Stimulated activated CD8-positive, alpha-beta memory T cell treated with anti-CD3 and anti-CD28 coated beads, Interleukin-7, amount 100 ng/mL, for 1 hour (primary cell): ENCODE results near the gene PHEX.
A peak's percentile ranks its signal among the peaks of the same experiment; 100 is the strongest.

Experiments used
- DNase-seq, 2 donors: peaks; one replicate each; pipeline ENCODE4 v3.0.0-alpha.2; 2020; ENCODE audit warnings: low read depth in 2 of 2

Gene PHEX

DNA sequence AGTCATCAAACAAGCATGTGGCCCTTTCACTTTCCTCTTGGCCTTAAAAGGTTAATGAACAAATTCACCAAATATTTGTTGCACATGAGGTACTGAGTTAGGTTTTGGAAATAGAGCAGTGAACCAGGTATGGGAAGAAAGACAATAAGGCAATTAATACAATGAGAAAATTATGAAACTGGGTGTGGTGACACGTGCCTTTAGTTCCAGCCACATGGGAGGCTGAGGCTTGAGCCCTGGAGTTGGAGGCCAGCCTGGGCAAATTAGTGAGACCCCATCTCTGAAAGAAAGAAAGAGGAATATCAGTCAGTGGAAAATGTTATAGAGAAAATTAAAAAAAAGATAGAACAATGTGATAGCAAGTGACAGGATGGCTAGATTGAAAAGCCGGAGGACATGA lies 8.1 kb downstream of the PHEX start:
- DNase-seq, result no peak

DNA sequence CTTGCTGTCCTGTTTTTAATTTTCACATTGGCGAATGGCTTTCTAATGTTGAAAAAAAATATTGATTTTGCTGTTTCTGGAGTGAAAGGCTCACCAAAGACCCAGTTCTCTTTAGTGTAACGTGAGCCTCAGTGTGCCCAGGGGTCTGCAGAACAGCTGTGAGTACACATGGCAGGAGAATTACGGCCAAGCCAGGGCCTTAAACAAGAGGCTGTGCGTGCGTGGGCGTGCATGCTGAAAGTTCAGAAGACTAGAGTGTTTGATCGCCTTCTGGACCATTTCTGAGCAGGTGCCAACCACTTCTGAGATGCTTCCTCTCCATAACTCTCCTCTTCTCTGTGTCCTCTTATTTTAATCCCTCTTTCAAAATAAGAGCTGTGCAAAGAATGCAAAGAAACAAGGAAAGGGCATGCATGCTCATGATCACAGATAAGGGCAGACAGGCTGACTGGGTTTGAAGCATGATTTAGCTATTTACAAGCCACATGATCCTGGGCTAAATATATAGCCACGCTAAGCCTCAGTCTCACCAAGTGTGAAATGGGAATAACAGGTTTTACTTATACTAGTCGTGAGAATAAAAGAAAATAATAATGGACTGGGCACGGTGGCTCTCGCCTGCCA lies 9.9 kb downstream of the PHEX start:
- DNase-seq, result no peak

DNA sequence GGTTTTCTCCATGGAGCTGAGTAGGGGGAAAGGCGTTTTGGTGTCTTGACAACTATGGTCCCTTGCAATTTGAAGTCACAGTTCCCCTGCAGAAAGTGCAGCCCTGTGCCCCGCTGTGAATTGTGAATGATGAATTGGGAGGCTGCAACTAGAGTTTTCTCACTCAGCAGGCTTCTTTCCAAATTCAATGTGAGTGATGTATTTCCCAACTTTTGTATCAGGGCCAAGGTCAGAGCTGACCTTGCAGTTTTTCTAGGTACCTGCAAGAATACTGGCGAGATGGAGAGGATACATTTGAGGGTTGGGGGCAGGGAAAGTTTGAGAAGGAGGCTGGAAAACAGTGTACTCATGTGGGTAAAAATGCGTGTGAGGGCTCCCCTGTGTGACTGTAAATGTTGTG lies 11.7 kb downstream of the PHEX start:
- DNase-seq, result no peak

DNA sequence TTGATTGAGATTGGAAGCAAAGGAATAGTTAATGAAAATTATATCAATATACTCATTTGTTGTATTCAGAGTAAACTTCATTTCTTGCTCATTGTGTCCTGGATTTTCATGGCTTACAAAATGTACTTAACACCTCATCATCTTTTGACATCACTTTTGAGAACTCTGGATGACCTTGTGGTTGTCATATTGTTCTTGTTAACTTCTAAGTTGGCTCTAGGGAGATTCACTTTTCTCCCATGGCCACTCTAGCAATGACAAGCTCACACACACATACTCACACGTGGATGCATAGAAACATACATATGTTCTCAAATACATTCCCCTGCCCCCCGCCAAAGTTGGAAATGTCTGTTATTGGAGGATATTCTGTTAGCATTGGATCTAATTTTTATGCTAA lies 15.3 kb downstream of the PHEX start:
- DNase-seq, result no peak

DNA sequence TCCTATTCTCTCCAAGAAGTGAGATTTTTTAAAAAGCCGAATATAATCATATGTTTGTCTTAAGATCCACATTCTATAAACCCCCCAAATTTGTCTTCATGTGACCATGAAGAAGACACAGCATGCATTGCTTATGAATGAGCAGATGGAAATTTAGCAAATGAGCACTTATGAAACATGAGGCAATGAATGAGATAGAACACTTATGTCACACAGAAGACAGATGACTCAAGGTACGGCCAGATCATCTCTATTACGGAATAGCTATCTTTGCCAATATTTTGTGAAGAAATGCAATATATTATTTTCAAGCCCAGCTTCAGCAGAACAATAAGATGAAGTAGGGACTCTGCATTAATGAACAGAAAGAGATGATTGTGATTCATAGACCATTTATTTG lies 21.4 kb downstream of the PHEX start:
- DNase-seq, result no peak

DNA sequence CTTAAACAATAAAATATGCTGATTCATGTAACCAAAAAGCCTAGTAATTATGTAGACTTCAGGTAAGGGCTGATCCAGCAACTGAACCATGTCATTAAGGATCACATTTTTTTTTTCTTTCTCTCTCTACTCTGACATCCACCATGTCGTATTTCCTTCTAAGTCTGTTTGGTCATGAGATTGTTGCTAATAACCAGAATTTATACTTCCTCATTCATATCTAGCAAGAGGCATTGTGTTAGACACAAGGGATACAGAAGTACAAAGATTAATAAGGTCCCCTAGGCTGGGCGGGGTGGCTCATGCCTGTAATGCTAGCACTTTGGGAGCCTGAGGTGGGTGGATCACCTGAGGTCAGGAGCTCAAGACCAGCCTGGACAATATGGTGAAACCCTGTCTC lies 24.1 kb downstream of the PHEX start:
- DNase-seq, result no peak

DNA sequence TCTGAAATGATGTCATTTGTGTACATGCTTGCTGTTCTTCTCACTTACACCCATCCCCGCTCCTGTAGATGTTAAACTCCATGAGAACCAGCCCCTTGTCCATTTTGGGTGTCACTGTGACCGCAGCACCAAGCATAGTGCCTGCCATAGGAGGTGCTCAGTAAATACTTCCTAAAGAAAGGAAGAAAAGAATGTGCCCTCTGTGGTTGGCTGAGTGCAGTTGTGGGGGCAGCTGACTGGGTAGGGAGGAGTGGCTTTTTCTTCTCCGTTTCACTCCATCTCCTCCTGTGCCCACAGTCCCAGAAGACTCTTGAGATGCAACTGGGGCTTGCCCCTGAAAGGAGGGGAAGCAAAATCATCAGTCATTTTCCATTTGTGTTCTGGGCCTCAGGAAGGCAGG lies 25.5 kb downstream of the PHEX start:
- DNase-seq, result no peak

DNA sequence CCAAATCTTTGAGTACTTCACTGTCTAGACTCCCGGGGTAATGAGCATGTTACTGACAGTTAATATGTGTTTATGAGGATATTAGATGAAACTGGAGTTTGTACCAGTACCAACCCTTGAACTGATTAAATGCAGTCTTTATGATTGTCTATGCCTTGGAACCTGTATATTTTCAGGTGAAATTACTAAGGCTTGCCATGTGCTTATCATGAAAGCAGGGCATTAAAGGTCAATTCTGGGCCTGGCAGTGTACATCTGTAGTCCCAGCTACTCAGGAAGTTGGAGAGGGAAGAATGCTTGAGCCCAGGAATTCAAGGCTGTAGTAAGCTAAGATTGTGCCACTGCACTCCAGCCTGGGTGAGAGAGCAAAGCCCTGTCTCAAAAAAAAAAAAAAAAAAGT lies 27.6 kb downstream of the PHEX start:
- DNase-seq, result no peak

DNA sequence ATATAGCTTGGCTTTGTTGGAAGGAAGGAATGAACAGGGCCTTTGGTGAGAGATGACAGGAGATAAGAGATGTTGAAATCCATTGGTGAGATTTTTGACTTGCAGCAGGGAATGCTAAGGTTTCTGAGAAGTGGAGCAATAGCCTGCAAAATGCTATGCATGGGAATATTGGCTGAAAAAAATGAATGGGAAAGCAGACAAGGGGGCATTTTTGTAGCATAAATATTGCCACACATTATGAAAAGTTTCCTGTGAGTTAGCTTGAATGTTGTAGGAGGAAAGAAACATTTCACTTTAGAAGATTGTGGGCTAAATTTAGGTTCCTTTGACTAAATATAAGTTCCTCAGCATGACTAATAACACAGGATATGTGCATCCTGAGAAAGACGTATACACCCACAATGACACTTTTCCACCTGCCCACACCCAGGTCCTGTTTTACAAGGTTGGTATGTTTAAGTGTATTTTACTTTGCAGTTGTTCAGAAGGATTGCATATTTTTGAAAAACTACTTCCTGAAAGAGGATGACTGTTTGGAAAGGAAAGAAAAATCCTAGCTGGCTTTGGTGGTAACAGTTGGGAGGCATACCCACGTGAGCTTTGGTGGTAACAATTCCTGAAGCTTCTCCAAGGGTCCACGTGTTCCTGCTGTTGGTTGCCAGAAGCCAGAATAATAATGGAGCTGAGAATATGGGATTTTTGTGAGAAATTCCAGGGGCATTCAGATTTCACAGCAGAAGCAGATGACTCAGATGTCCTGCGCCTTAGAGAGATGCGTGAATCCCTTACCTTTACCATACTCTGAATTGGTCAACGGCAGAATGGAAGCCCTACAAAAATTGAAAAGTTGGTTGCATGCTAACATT lies 28.5 kb downstream of the PHEX start:
- no peak for DNase-seq

DNA sequence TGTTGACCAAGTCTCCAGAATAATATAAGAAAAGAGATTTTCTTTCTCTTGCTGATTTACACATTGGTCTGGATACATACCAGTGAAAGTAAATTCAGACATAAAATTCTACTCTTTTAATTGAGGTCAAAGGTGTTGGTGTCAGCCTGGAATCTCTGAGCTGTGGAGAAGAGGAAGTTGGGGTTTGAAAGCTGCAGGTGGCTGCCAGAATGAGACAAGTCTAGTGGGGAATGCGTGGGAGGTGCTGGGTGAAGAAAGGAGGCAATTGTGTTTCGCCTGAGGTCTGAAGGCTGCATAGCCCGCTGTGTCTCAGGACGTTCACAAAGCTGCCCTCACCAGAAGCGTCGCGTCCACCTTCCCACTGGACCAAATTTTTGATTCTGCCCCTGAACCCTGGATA lies 31.2 kb downstream of the PHEX start:
- DNase-seq, result no peak

DNA sequence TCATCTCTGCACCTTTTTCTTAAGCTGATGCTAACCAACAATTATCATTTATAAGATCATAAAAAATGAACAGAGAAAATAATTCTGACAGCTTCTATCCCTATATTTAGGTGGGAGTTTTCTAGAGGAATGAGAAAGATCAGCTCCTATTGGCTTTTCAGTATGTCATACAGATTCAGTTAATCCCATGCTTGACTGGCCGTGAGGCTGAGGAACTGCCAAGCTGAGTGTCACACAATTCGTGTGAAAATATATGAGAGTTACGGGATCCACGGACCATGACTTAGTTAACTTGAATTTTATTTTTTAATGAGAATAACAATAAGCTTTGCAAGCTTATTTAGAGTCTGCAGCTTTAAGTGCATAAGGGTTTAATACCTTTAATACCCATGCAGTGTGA lies 37.5 kb downstream of the PHEX start:
- no peak for DNase-seq

DNA sequence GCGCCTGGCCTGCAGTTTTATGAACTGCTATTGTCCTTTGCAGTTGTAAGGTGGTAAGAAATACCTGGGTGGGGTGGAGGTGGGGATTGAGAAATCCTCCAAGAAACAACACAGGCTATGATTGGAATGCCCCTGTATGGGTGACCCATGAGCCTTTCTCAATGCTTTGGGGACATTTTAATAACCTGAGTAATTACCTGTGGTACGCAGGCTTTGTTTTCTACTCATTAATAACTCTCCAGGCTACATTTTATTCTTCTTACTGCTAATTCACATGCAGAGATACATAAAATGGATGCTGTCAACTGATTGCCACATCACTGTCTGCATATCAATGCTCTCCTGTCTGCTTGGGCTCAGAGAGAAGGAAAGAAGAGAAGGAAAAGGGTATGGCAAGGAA lies 41.8 kb downstream of the PHEX start:
- no peak for DNase-seq

DNA sequence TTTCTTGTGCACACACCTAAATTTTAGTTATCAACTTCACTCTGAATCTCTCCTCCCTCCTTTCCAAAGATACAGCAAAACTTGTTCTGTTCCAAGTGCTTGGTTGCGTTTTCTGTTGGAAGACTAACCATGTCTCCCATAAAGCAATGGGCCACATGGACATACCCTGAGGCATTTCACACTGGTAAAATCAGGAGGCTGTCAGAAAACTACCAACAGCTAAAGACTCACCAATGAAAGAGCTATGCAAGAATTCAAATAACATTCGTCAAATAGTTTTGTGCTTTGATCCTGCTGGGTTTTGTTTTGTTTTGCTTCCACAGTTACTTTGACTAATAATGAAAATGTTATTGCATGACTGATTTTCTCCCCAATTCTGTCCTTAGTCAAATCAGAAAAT lies 46.0 kb downstream of the PHEX start:
- no peak for DNase-seq

DNA sequence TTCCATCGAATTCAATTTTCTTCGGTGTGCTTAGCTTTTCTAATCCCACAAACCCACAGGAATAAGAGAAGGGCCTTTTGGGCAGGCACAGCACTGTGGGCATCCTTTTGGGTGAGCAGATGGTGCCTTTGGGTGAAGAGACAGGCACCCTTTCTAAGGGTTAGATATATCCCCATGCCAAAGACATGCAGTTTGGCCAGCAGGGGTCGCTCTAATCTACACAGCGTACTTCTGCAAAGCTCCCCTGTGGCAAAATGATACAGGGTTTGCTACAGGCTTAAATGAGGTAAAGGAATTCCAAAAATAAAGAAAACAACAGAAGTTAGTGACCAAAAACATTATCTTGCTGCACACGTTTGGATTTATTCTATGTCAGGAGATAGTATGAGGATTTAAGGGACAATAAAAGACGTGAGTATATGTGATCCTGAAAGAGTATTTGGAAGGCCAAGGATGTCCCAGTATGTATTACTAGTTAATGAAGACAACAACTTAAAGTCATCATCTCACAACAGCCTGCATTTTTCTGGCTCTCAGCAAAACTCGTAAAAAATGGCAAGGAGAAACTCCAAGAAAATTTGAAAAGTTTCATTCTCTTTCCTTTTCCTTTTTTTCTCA lies 49.5 kb downstream of the PHEX start:
- peak in 1 of 2 donors; percentile 23 for DNase-seq

DNA sequence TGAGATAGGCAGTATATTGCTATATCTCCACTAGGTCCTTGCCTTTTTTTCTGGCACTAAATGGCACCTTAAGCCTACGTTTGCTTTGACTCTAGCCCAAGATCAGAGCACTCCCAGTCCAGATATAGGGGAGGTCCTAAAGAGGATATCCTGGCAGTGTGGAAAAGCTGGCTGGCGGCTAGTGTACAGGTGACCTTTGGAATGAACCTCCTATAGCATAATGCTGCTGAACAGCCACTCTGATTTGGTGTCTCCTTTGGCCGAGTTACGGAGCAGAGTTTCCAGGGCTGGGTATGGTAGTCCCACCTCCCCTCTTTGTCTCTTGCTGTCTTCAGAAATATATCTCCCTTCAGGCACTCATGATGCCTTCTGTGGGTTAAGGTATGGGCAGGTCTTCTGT lies 53.9 kb downstream of the PHEX start:
- DNase-seq, result no peak

DNA sequence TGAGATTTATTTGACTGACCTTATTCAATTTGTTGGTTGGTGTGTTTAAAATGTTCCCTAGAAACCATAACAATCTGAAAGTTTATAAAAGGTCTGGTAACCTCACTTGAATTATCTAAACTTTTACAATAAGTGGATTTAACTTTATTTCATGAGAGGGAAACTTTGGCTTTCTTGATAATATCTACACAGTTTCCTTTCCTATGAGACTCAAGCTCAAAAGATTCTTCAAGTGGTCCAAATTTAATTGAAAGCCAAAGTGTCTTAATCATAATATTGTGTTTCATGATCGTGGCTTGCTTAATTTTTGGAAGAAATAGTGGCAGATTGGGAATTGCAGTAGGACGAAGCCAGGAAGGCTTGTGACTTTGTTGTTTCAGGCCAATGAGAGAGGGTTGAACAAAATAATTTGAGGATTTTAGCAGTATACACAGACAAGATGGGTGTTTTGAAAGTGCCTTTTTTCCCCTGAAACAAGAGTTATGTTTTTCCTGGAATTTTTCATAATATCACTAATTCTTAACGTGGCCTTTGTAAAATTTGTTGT lies 55.0 kb downstream of the PHEX start:
- DNase-seq, result no peak

DNA sequence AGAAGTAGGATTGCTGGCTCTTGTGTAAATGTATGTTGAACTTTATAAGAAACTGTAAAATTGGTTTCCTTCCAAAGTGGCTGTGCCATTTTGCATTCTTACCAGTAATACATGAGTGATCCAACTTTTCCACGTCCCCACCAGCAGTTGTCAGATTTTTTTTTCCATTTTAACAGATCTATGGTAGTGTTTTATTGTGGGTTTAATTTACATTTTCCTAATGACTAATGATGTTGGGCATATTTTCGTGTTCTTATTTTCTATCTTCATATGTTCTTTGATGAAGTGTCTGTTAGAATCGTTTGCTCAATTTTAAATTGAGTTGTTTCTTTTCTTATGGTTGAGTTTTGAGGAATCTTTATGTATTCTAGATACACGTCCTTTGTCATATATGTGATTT lies 56.2 kb downstream of the PHEX start:
- no peak for DNase-seq

DNA sequence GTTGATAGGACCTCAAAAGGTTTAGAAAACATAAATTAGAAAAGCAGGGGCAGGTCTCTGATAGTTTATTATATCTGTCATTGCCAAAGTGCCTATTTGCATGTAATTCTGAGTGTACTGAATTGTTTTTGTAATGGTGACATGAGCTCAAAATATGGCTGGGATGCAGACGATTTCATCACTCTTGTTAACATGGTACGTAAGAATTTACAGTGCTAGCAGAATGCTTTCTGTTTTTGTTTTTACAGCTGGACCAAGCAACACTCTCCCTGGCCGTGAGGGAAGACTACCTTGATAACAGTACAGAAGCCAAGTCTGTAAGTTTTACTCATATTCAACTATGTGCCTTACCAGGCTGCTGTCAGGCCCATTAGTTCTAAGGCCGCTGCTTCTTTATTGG lies 58.1 kb downstream of the PHEX start:
- DNase-seq, result no peak

DNA sequence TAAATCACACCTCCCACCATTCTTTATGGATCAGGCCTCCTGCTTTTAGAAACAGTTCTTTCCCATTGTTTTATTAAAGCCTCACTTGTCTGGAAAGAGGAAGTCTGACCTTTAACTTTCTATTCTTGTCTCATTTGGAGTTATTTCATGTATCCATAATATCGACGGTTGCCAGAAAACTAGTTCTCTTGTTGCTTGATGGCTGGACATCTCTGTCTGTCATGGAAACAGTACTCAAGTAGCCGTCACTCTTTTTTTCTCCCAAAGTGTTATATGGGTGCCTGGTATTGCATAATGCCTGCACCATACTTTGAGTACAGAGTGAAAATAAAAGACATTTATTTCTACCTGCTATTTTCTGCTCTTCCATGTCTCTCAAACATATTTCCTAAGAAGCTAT lies 61.4 kb downstream of the PHEX start:
- DNase-seq, result no peak

DNA sequence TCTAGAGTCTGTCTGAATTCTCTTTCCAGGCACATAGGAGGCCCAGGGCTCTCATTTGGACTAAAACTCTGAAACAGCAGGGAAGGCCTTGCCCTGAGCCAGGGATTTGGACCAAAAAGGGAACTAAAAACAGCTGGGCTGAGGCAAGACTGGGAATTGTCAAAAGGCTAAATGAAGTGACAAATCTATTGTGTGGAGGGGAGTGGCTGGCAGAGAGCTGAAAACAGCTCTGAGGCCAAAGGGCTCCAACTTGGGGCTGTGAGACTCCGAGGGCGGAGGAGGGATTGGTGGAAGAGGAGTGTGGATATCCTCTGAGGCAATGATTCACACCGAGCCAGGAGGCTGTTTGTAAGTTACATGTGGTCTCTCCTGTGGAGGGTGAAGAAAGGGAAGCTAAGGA lies 63.2 kb downstream of the PHEX start:
- DNase-seq, result no peak

DNA sequence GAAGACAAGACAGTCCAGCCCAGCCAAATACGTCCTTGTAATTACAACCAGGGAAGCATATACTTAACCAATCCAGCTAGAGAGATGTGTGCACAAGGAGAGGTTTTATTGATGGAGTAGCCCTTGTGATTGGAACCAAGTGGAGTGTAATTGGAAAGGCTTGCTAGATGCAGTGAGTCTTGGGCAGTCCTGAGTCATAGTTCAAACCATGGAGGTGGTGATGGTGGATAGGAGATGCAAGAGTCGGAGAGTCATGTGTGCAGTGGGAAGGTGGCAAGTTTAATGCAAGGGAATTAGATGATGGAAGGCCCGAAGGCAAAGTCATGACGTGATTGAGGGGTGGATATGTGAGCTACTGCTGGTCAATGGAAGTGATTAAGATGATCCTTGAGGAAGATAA lies 63.7 kb downstream of the PHEX start:
- DNase-seq, result no peak

DNA sequence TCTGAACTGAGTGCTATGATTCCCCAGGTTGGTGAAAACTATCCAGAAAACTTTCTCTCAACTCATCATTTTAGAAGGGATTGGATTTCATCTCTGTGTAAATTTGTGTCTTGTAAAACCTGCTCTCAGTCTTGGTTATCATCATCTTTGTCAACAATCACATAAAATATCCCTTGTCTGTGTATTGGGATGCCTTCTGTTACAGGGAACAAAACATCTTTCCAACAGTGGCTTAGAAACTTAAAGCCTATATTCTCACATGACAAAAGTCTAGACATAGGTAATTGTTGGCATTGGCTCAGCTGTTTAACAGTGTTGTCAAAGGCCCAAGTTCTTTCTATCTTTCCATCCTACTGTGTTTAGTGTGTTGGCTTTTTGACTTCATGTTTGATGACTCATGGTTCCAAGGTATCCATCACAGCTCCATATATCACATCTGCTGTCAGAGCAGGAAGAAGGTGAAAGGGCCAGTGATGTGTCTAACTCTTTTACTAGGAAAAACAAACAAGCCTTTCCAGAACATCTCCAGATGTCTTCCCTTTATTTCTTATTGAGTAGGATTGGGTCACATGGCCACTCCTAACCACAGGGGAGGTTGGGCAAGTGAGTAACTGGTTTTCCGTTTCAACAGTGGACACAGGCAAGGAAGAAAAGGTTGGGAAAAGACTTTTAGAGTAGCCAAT lies 65.0 kb downstream of the PHEX start:
- no peak for DNase-seq
